Ishikawa (cell line): ENCODE results near the gene MYMX.

ENCODE experiments used
- CEBPB ChIP-seq: IDR thresholded peaks from 2 replicates; pipeline ENCODE4 v1.6.1; 2012
- CREB1 ChIP-seq: IDR thresholded peaks from 2 replicates; pipeline ENCODE4 v1.6.1; 2012; ENCODE audit warnings: low read depth
- EGR1 ChIP-seq: IDR thresholded peaks from 2 replicates; pipeline ENCODE4 v1.6.1; 2012
- EP300 ChIP-seq: IDR thresholded peaks from 2 replicates; pipeline ENCODE4 v1.6.1; 2012; ENCODE audit warnings: borderline replicate concordance
- FOXM1 ChIP-seq: IDR thresholded peaks from 2 replicates; pipeline ENCODE4 v1.6.1; 2012; ENCODE audit warnings: low read depth, borderline replicate concordance
- MAX ChIP-seq: IDR thresholded peaks from 2 replicates; pipeline ENCODE4 v1.6.1; 2012
- NFIC ChIP-seq: IDR thresholded peaks from 2 replicates; pipeline ENCODE4 v1.6.1; 2012
- RAD21 ChIP-seq: IDR thresholded peaks from 2 replicates; pipeline ENCODE4 v1.6.1; 2012; ENCODE audit warnings: low read depth
- REST ChIP-seq: IDR thresholded peaks from 2 replicates; pipeline ENCODE4 v1.6.1; 2012; ENCODE audit warnings: low read depth, mild to moderate bottlenecking
- TAF1 ChIP-seq: IDR thresholded peaks from 2 replicates; pipeline ENCODE4 v1.6.1; 2012; ENCODE audit warnings: low read depth, mild to moderate bottlenecking
- TCF12 ChIP-seq: IDR thresholded peaks from 2 replicates; pipeline ENCODE4 v1.6.1; 2012; ENCODE audit warnings: low read depth
- TEAD4 ChIP-seq: IDR thresholded peaks from 2 replicates; pipeline ENCODE4 v1.6.1; 2012
- USF1 ChIP-seq: IDR thresholded peaks from 2 replicates; pipeline ENCODE4 v1.6.1; 2012
- YY1 ChIP-seq: IDR thresholded peaks from 2 replicates; pipeline ENCODE4 v1.6.1; 2012; ENCODE audit warnings: low read depth
- ZBTB7A ChIP-seq: IDR thresholded peaks from 2 replicates; pipeline ENCODE4 v1.6.1; 2012; ENCODE audit warnings: low read depth

MYMX gene

GRCh38 chr6:44216677-44217331 is at the start of gene MYMX:
Gene MYMX, plus strand, starts transcription at chr6:44216926. Its CDS starts 546 bp downstream, at chr6:44217472.
- no peak for TF ChIP-seq MAX
- no peak for TF ChIP-seq YY1
- TF ChIP-seq NFIC, result no peak
- no peak for TF ChIP-seq CREB1
- TF ChIP-seq EP300, result no peak
- no peak for TF ChIP-seq TAF1
- no peak for TF ChIP-seq USF1
- no peak for TF ChIP-seq TEAD4
- TF ChIP-seq REST, result no peak
- TF ChIP-seq CEBPB, result no peak
- TF ChIP-seq FOXM1, result no peak
- TF ChIP-seq ZBTB7A, result no peak
- no peak for TF ChIP-seq EGR1
- TF ChIP-seq TCF12, result no peak
- no peak for TF ChIP-seq RAD21

- TF ChIP-seq TCF12 (no peak), EP300 (no peak), RAD21 (no peak), YY1 (no peak), NFIC (no peak), USF1 (no peak), EGR1 (no peak), CREB1 (no peak), TAF1 (no peak), ZBTB7A (no peak), TEAD4 (no peak), CEBPB (no peak), FOXM1 (no peak)
Measured at GRCh38 chr6:44167567-44167966, 49.2 kb upstream of the MYMX start.

- TF ChIP-seq EGR1 (no peak), REST (no peak), USF1 (no peak), RAD21 (no peak), CEBPB (no peak), ZBTB7A (no peak), TCF12 (no peak), YY1 (no peak), TAF1 (no peak), FOXM1 (no peak)
Measured at GRCh38 chr6:44169154-44169553, 47.6 kb upstream of the MYMX start.

- no peak for TF ChIP-seq FOXM1
- no peak for TF ChIP-seq MAX
- TF ChIP-seq EP300, result no peak
- no peak for TF ChIP-seq YY1
- no peak for TF ChIP-seq TAF1
- TF ChIP-seq CREB1, result no peak
- TF ChIP-seq REST, result no peak
- no peak for TF ChIP-seq EGR1
- TF ChIP-seq TCF12, result no peak
Measured at GRCh38 chr6:44169886-44170570, 46.7 kb upstream of the MYMX start.
